ENCODE measurements around the gene GM2A. TPM values are rescaled to one million over a fixed set of nuclear protein-coding genes. Genes with fewer than 3 reads are reported as not detected.

GM2A gene
- total and polyA plus RNA-seq, 8 donors: 28.3 to 70.0 (median 37.0) TPM

DNA sequence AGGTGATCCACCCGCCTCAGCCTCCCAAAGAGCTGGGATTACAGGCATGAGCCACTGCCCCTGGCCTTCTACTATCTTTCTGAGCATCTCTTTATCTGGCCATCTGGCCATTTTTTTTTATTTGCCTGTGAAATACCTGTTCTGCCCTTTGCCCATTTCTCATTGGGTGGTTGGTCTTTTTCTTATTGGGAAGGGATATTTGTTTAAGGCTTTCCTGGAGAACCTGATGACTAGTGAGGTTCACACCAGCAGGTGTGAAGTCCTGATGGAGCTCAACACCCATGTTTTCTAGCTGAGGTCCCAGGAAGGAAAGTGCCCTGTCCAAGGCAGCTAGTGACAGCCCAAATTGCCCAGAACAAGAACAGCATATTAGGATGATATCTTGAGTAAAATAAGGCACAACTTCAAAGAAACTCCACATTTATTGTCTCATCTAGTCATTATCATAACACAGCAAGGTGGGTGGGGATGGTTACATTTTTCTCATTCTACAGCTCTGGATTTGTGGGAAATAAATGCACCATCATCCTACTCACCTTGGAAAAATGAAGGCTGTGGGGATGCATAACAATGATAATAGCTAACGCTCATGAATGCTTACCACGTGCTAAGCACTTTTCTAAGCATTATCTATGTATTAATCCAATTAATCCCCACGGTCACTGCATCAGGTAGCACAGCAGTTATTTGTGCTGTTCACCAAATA is 30.3 kb downstream of the GM2A start:
- TF ChIP-seq CTCF (IDR thresholded peaks at IDR 0.05): no peak
- intact Hi-C loops (cut with DNase I): no loop called here
- ATAC-seq: no peak

GRCh38 chr5:151284392-151284967 is 31.5 kb downstream of the GM2A start:
- DNase-seq: no peak
- H3K9me3 ChIP-seq: no peaks in the 10 kb centered on the region
- no peak for TF ChIP-seq CTCF (IDR thresholded peaks at IDR 0.05)
- no peak overlapping the region for H3K4me3 ChIP-seq
- no peak overlapping the region for H3K27ac ChIP-seq
- no peaks in the 10 kb centered on the region for H3K36me3 ChIP-seq
- no peaks in the 10 kb centered on the region for H3K27me3 ChIP-seq
- intact Hi-C loops (cut with DNase I): no loop called here
- ATAC-seq: peak; percentile 36
- no peaks in the 10 kb centered on the region for H3K4me1 ChIP-seq

More for the DNA sequence above, 30.3 kb downstream of the GM2A start:
- Histone ChIP-seq H3K9me3 (no peaks in the 10 kb centered on the region), H3K4me3 (no peak overlapping the region), H3K4me1 (no peaks in the 10 kb centered on the region), H3K27me3 (no peaks in the 10 kb centered on the region), H3K27ac (no peak overlapping the region), H3K36me3 (no peaks in the 10 kb centered on the region)
- DNase-seq: no peak

DNA sequence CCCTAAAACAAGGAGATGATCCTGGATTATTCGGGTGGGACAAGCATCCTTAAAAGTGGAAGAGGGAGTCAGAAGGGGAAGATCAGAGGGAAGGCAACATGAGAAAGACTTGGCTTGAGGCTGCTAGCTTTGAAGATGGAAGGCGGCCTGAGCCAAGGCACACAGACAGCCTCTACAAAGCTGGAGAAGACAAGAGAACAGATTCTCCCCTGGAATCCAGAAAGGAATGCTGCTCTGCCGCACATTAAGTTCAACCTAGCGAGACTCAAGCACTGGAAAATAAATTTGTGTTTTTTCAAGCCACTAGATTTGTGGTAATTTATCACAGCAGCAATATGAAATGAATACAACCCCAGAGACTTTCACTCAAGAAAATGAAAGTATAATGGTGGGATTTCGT is 32.7 kb downstream of the GM2A start:
- DNase-seq: no peak
- intact Hi-C loops (cut with DNase I): no loop called here
- no peaks in the 10 kb centered on the region for H3K27me3 ChIP-seq

DNA sequence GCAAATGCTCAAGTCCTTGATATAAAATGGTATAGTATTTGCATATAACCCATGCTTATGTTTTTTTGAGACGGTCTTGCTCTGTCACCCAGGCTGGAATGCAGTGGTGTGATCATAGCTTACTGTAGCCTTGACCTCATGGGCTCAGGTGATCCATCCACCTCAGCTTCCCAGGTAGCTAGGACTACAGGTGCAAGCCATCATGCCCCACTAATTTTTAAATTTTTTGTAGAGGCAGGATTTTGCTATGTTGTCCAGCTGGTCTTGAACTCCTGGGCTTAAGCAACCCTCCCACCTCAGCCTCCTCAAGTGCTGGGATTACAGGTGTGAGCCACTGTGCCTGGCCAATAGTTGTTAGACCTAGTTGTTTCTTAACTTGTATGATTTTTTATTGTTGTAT is 33.3 kb downstream of the GM2A start:
- Histone ChIP-seq H3K27ac (no peak overlapping the region), H3K4me1 (no peaks in the 10 kb centered on the region), H3K36me3 (no peaks in the 10 kb centered on the region), H3K27me3 (no peaks in the 10 kb centered on the region), H3K9me3 (peaks cover 0 to 4% of the 10 kb centered on the region in 2 donors), H3K4me3 (no peak overlapping the region)
- DNase-seq (no peak), ATAC-seq (no peak)
- intact Hi-C loops (cut with DNase I): no loop called here
- no peak for TF ChIP-seq CTCF (IDR thresholded peaks at IDR 0.05)

More for the DNA sequence above, 32.7 kb downstream of the GM2A start:
- no peak for TF ChIP-seq CTCF (IDR thresholded peaks at IDR 0.05)
- Histone ChIP-seq H3K36me3 (no peaks in the 10 kb centered on the region), H3K4me3 (no peak overlapping the region), H3K4me1 (no peaks in the 10 kb centered on the region), H3K27ac (no peak overlapping the region), H3K9me3 (no peaks in the 10 kb centered on the region)
- ATAC-seq: no peak

- Histone ChIP-seq H3K4me1 (no peaks in the 10 kb centered on the region), H3K27ac (no peak overlapping the region), H3K27me3 (no peaks in the 10 kb centered on the region), H3K9me3 (peaks cover 0 to 4% of the 10 kb centered on the region in 2 donors), H3K4me3 (no peak overlapping the region), H3K36me3 (no peaks in the 10 kb centered on the region)
- DNase-seq (no peak), ATAC-seq (peak; percentile 64)
- no peak for TF ChIP-seq CTCF (IDR thresholded peaks at IDR 0.05)
- intact Hi-C loops (cut with DNase I): no loop called here
These were observed 35.2 kb downstream of the GM2A start for GRCh38 chr5:151288180-151288579.
